Trophoblast cell (in vitro differentiated cells and primary cell): ENCODE results near the gene SLC5A5.

Source experiments
- DNase-seq, 2 donors: peaks; one replicate each; pipeline ENCODE4 v3.0.0-alpha.2; 2016
- H2AFZ ChIP-seq: 2 replicates; pipeline ENCODE4 v1.6.1; 2013; ENCODE audit warnings: low read length, moderate library complexity, mild to moderate bottlenecking; ENCODE audit not compliant: insufficient read depth, poor library complexity
- H2AK5ac ChIP-seq: 2 replicates; pipeline ENCODE4 v1.6.1; 2013; ENCODE audit warnings: mild to moderate bottlenecking, low read length
- H2BK120ac ChIP-seq: 2 replicates; pipeline ENCODE4 v1.6.1; 2013; ENCODE audit warnings: low read length, mild to moderate bottlenecking, moderate library complexity; ENCODE audit not compliant: insufficient read depth, poor library complexity
- H2BK12ac ChIP-seq: 2 replicates; pipeline ENCODE4 v1.6.1; 2013; ENCODE audit warnings: mild to moderate bottlenecking, low read length, moderate library complexity
- H2BK5ac ChIP-seq: 2 replicates; pipeline ENCODE4 v1.6.1; 2013; ENCODE audit warnings: low read length, low read depth, moderate library complexity, mild to moderate bottlenecking; ENCODE audit not compliant: poor library complexity
- H3K14ac ChIP-seq: 2 replicates; pipeline ENCODE4 v1.6.1; 2013; ENCODE audit warnings: mild to moderate bottlenecking, low read length
- H3K18ac ChIP-seq: 2 replicates; pipeline ENCODE4 v1.6.1; 2013; ENCODE audit warnings: mild to moderate bottlenecking, low read length
- H3K23ac ChIP-seq: 2 replicates; pipeline ENCODE4 v1.6.1; 2013; ENCODE audit warnings: low read length
- H3K27ac ChIP-seq: 2 replicates; pipeline ENCODE4 v1.5.1; 2013; ENCODE audit warnings: low read depth, mild to moderate bottlenecking, inconsistent platforms, low read length, moderate library complexity
- H3K27me3 ChIP-seq: 2 replicates; pipeline ENCODE4 v1.6.1; 2013; ENCODE audit warnings: inconsistent platforms, mild to moderate bottlenecking, low read length, moderate library complexity; ENCODE audit not compliant: insufficient read depth
- H3K36me3 ChIP-seq, 2 experiments: 1 replicate in 1 of 2; 2 replicates in 1 of 2; pipeline ENCODE4 v1.6.1; 2013; ENCODE audit warnings: low read length in 2 of 2, mild to moderate bottlenecking in 2 of 2, moderate library complexity in 1 of 2; ENCODE audit not compliant: insufficient read depth in 2 of 2, control insufficient read depth in 1 of 2
- H3K4ac ChIP-seq: 2 replicates; pipeline ENCODE4 v1.6.1; 2013; ENCODE audit warnings: low read depth, mild to moderate bottlenecking, low read length, moderate library complexity
- H3K4me1 ChIP-seq, 2 experiments: 1 replicate in 1 of 2; 2 replicates in 1 of 2; pipeline ENCODE4 v1.6.1; 2013; ENCODE audit warnings: low read length in 2 of 2, mild to moderate bottlenecking in 2 of 2, moderate library complexity in 1 of 2; ENCODE audit not compliant: insufficient read depth in 2 of 2, control insufficient read depth in 1 of 2
- H3K4me2 ChIP-seq: 2 replicates; pipeline ENCODE4 v1.6.1; 2013; ENCODE audit warnings: inconsistent platforms, mild to moderate bottlenecking, low read length, moderate library complexity
- H3K4me3 ChIP-seq: 2 replicates; pipeline ENCODE4 v1.5.1; 2013; ENCODE audit warnings: mild to moderate bottlenecking, low read depth, low read length, inconsistent platforms
- H3K79me1 ChIP-seq: one replicate; pipeline ENCODE4 v1.6.1; 2013; ENCODE audit warnings: low read length
- H3K79me2 ChIP-seq: 2 replicates; pipeline ENCODE4 v1.6.1; 2013; ENCODE audit warnings: low read length, mild to moderate bottlenecking; ENCODE audit not compliant: control insufficient read depth, insufficient read depth, poor library complexity
- H3K9ac ChIP-seq: 2 replicates; pipeline ENCODE4 v1.6.1; 2013; ENCODE audit warnings: mild to moderate bottlenecking, low read length
- H3K9me3 ChIP-seq: 2 replicates; pipeline ENCODE4 v1.6.1; 2013; ENCODE audit warnings: low read depth, mild to moderate bottlenecking, control low read depth, inconsistent platforms, low read length; ENCODE audit not compliant: insufficient read depth
- H4K12ac ChIP-seq: 2 replicates; pipeline ENCODE4 v1.6.1; 2013; ENCODE audit warnings: low read depth, mild to moderate bottlenecking, low read length, moderate library complexity
- H4K8ac ChIP-seq: 2 replicates; pipeline ENCODE4 v1.6.1; 2013; ENCODE audit warnings: low read depth, mild to moderate bottlenecking, low read length, moderate library complexity
- H4K91ac ChIP-seq: one replicate; pipeline ENCODE4 v1.6.1; 2013; ENCODE audit warnings: low read depth, mild to moderate bottlenecking, low read length, moderate library complexity
- WGBS: extraction: QIAGEN DNeasy Blood & Tissue Kit; methylation state at CpG from one replicate; pipeline ENCODE4 v1.1.7; 2013; ENCODE audit warnings: missing lambda C conversion rate; ENCODE audit not compliant: insufficient read length, insufficient coverage; ENCODE audit errors: extremely low coverage; 5-methylcytosine and 5-hydroxymethylcytosine counted together

The SLC5A5 gene

DNA sequence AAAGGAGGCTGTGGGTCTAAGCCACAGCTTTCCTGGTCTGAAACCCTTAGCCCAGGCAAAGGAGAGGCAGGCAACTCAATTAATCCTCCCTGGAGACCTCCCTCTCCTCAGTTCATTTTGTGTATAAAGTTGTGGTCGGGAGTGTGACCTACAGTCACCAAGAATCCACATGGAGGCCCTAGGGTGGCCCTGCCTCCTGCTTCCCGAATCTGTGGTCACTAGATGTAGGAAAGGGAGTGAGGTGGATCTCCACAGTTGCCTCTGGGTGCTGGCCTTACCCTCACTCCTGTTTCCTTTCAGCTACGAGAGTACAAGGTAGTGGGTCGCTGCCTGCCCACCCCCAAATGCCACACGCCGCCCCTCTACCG lies 10.8 kb upstream of the SLC5A5 start:
- Histone ChIP-seq H3K14ac (no peak overlapping the region), H3K4me2 (peak overlapping the region; percentile 76), H4K91ac (no peak overlapping the region), H3K23ac (no peak overlapping the region), H3K4ac (peak overlapping the region; percentile 95), H4K12ac (no peak overlapping the region), H2BK12ac (no peak overlapping the region), H3K36me3 (peaks cover 35 to 41% of the 10 kb centered on the region in 2 experiments), H3K27ac (peak overlapping the region; percentile 0), H3K18ac (no peak overlapping the region), H2BK5ac (no peak overlapping the region), H2BK120ac (no peak overlapping the region), H3K9ac (peak overlapping the region; percentile 87), H3K9me3 (no peaks in the 10 kb centered on the region), H3K79me2 (peaks cover 19% of the 10 kb centered on the region), H2AK5ac (no peak overlapping the region), H3K4me1 (peaks cover 0 to 12% of the 10 kb centered on the region in 2 experiments), H3K79me1 (peaks cover 4% of the 10 kb centered on the region), H4K8ac (no peak overlapping the region), H3K27me3 (no peaks in the 10 kb centered on the region), H2AFZ (no peak overlapping the region), H3K4me3 (peak overlapping the region; percentile 91)
- no CpG with 5 or more reads among the region's 7 CpGs for WGBS
- DNase-seq = no peak

DNA sequence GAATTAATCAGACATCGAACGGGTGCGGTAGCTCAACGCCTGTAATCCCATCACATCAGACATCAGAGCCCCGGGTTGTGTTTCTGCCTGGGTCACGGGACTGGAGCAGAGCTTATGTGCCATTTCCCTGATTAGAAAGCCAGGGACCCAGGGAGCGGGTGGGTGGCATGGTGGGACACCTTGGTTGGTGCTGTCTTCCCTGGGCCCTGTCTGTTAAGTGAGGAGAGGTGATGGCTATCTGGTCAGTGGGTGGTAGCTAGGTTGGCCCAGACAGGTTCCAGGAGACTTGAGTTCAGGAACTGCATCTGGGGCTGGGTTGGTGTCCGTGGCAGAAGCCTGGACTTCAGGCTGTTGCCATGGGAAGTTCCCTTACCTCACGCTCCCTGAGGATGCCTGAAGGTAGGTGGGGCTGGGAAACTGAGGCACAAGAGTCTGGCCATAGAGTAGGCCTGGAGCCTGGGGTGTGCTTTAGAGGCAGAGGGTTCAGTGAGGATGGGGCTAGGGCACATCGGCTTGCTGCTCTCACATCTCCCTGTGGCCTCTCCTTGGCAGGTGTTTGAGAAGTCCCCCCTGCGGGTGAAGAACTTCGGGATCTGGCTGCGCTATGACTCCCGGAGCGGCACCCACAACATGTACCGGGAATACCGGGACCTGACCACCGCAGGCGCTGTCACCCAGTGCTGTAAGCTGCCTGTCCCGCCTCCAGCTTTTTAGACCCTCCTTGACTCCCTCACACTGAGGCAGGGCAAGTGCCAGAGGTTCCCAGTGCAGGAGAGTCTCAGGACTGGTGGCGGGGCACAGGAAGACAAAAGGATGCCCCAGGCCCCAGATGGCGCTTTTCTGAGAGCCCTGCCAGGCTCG lies 10.0 kb upstream of the SLC5A5 start:
- H3K36me3 ChIP-seq = peaks cover 35 to 41% of the 10 kb centered on the region in 2 experiments
- H4K8ac ChIP-seq = no peak overlapping the region
- H3K27me3 ChIP-seq = no peaks in the 10 kb centered on the region
- peak overlapping the region; percentile 64 for H3K18ac ChIP-seq
- H3K4me2 ChIP-seq = peak overlapping the region; percentile 21
- H3K4ac ChIP-seq = peak overlapping the region; percentile 52
- no peak overlapping the region for H3K4me3 ChIP-seq
- no peak overlapping the region for H4K91ac ChIP-seq
- H4K12ac ChIP-seq = no peak overlapping the region
- peaks cover 2% of the 10 kb centered on the region for H3K9me3 ChIP-seq
- DNase-seq = no peak
- no CpG with 5 or more reads among the region's 23 CpGs for WGBS
- H3K79me1 ChIP-seq = peaks cover 4% of the 10 kb centered on the region
- H3K79me2 ChIP-seq = peaks cover 19% of the 10 kb centered on the region
- H3K23ac ChIP-seq = no peak overlapping the region
- H2AK5ac ChIP-seq = no peak overlapping the region
- H3K14ac ChIP-seq = no peak overlapping the region
- no peak overlapping the region for H2BK120ac ChIP-seq
- no peak overlapping the region for H2BK5ac ChIP-seq
- H3K4me1 ChIP-seq = peaks cover 0 to 12% of the 10 kb centered on the region in 2 experiments
- peak overlapping the region; percentile 17 for H2AFZ ChIP-seq
- H3K27ac ChIP-seq = no peak overlapping the region
- H2BK12ac ChIP-seq = no peak overlapping the region
- H3K9ac ChIP-seq = peak overlapping the region; percentile 43

DNA sequence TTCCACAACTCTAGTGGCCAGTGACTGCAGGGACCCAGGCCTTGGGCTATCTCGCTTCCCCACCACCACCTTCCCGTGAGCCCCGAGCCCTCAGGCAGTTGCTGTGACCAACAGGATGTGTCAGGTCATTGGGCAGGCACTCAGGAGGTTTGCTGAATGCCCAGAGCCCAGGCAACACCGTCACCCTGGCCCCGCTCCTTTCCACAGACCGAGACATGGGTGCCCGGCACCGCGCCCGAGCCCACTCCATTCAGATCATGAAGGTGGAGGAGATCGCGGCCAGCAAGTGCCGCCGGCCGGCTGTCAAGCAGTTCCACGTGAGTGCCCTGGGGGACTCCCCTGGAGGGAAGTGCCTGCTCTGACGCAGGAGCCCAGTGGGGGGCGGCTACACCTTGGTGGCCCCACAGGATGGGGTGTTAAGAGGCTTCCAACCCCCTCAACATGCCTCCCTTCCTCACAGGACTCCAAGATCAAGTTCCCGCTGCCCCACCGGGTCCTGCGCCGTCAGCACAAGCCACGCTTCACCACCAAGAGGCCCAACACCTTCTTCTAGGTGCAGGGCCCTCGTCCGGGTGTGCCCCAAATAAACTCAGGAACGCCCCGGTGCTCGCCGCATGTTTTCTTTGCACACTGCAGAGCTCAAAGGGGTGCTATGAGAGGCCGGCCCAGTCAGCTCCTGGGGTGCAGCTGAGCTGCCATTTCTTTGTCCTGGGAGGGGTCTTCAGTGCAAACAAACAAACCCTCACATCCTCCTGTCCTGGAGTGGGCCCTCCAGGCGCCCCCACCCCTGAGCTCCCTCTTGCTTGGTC lies 8.8 kb upstream of the SLC5A5 start:
- WGBS = no CpG with 5 or more reads among the region's 31 CpGs
- no peak overlapping the region for H3K14ac ChIP-seq
- H3K27me3 ChIP-seq = no peaks in the 10 kb centered on the region
- peaks cover 35 to 41% of the 10 kb centered on the region in 2 experiments for H3K36me3 ChIP-seq
- H3K27ac ChIP-seq = no peak overlapping the region
- H3K4ac ChIP-seq = no peak overlapping the region
- H3K23ac ChIP-seq = no peak overlapping the region
- H2BK120ac ChIP-seq = no peak overlapping the region
- H3K79me2 ChIP-seq = peaks cover 19% of the 10 kb centered on the region
- no peak overlapping the region for H2AFZ ChIP-seq
- H3K4me2 ChIP-seq = no peak overlapping the region
- H4K8ac ChIP-seq = no peak overlapping the region
- peaks cover 2% of the 10 kb centered on the region for H3K9me3 ChIP-seq
- H4K91ac ChIP-seq = no peak overlapping the region
- H3K4me1 ChIP-seq = peaks cover 0 to 12% of the 10 kb centered on the region in 2 experiments
- H4K12ac ChIP-seq = no peak overlapping the region
- no peak overlapping the region for H2BK5ac ChIP-seq
- H3K79me1 ChIP-seq = peaks cover 4% of the 10 kb centered on the region
- no peak overlapping the region for H3K9ac ChIP-seq
- H3K18ac ChIP-seq = no peak overlapping the region
- no peak for DNase-seq
- H2AK5ac ChIP-seq = no peak overlapping the region
- no peak overlapping the region for H3K4me3 ChIP-seq
- H2BK12ac ChIP-seq = no peak overlapping the region

DNA sequence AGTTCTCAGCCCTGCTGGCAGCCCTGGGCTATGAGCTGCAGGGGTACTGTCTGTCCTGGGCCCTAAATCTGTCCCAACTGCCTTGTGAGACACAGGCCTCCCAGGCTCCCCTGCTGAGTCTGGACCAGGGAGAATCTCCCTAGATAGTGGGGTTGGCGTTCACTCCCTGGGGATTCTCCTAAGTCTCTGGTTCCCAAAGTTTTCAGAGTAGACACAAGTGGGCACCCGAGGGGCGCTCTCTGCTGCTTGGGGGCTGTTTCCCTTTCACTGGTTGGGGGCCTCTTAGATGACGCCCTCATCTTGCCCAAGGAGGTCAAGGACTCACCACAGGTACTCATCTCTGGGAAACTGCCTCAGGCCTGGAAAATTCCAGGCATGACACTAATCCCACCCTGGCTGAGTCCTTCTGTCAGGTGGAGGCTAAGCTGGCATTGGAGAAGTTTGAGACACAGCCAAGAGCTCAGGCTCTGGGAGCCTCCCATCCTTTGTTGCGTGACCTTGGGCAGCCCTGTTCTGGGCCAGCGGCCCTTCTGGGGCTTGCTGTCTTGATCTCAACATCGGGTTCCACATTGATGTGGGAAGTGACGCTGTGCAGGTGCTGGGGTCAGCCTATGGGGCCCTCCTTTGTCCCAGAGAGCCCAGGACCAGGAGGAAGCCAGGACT lies 8.1 kb upstream of the SLC5A5 start:
- H3K9ac ChIP-seq = no peak overlapping the region
- peaks cover 4% of the 10 kb centered on the region for H3K9me3 ChIP-seq
- no peak overlapping the region for H3K4ac ChIP-seq
- no peaks in the 10 kb centered on the region for H3K27me3 ChIP-seq
- H2BK12ac ChIP-seq = no peak overlapping the region
- peaks cover 19% of the 10 kb centered on the region for H3K79me2 ChIP-seq
- H3K23ac ChIP-seq = no peak overlapping the region
- peaks cover 35 to 41% of the 10 kb centered on the region in 2 experiments for H3K36me3 ChIP-seq
- no peak overlapping the region for H2AFZ ChIP-seq
- no peak overlapping the region for H3K14ac ChIP-seq
- no peak overlapping the region for H3K4me3 ChIP-seq
- H3K18ac ChIP-seq = no peak overlapping the region
- H2BK120ac ChIP-seq = no peak overlapping the region
- WGBS = no CpG with 5 or more reads among the region's 8 CpGs
- no peak overlapping the region for H3K27ac ChIP-seq
- H2BK5ac ChIP-seq = no peak overlapping the region
- H3K79me1 ChIP-seq = peaks cover 4% of the 10 kb centered on the region
- H4K91ac ChIP-seq = no peak overlapping the region
- peaks cover 0 to 12% of the 10 kb centered on the region in 2 experiments for H3K4me1 ChIP-seq
- no peak overlapping the region for H4K12ac ChIP-seq
- no peak overlapping the region for H2AK5ac ChIP-seq
- H4K8ac ChIP-seq = no peak overlapping the region
- peak in 1 of 2 donors; percentile 49 for DNase-seq
- no peak overlapping the region for H3K4me2 ChIP-seq
